PFSK-1 (cell line): ENCODE data around the gene OPTC.

Experiments
- POLR2AphosphoS5 ChIP-seq: IDR thresholded peaks from 2 replicates; pipeline ENCODE4 v1.6.1; 2012; ENCODE audit warnings: low read depth, mild to moderate bottlenecking, control low read depth, low read length, moderate library complexity
- SIN3A ChIP-seq: IDR thresholded peaks from 2 replicates; pipeline ENCODE4 v1.6.1; 2012; ENCODE audit warnings: mild to moderate bottlenecking, low read length, moderate library complexity, borderline replicate concordance; ENCODE audit not compliant: insufficient read depth

- TF ChIP-seq POLR2AphosphoS5 = no peak
- TF ChIP-seq SIN3A = no peak
These were observed at the start of gene OPTC for GRCh38 chr1:203493901-203494300.
